Activated CD4-positive, alpha-beta T cell treated with anti-CD3 and anti-CD28 coated beads for 36 hours (primary cell): ENCODE measurements around the gene HOXD10. TPM values are rescaled to one million over a fixed set of nuclear protein-coding genes. Genes with fewer than 3 reads are reported as not detected.

ENCODE experiments used
- ATAC-seq: fragments of 200-7000 bp; cut with Tn5 transposase; one replicate; pipeline ENCODE4 v1.10.0; 2021; ENCODE audit warnings: mild to moderate bottlenecking, moderate library complexity
- CTCF ChIA-PET: fragments of 350-600 bp; sonication (Branson Sonifier 250); formaldehyde crosslinking; loops from one replicate; lab custom pipeline; 2021; ENCODE audit warnings: antibody characterized with exemption; lab: Charles Lee
- POLR2A ChIA-PET: fragments of 350-600 bp; sonication (Branson Sonifier 250); formaldehyde crosslinking; loops from one replicate; lab custom pipeline; 2021; ENCODE audit warnings: antibody characterized with exemption, inconsistent platforms; lab: Charles Lee
- DNase-seq: peaks from one replicate; pipeline ENCODE4 v3.0.0-alpha.2; 2020
- H3K27ac Mint-ChIP-seq: one replicate; pipeline ENCODE4 v1.8.0; 2021; ENCODE audit warnings: mixed read lengths
- H3K27me3 Mint-ChIP-seq: one replicate; pipeline ENCODE4 v1.8.0; 2021; ENCODE audit warnings: mixed read lengths
- H3K36me3 Mint-ChIP-seq: one replicate; pipeline ENCODE4 v1.8.0; 2021; ENCODE audit warnings: low read depth, mixed read lengths
- H3K4me1 Mint-ChIP-seq: one replicate; pipeline ENCODE4 v1.8.0; 2021; ENCODE audit warnings: mixed read lengths
- H3K4me3 Mint-ChIP-seq: one replicate; pipeline ENCODE4 v1.8.0; 2021; ENCODE audit warnings: mild to moderate bottlenecking, moderate library complexity, mixed read lengths
- H3K9me3 Mint-ChIP-seq: one replicate; pipeline ENCODE4 v1.8.0; 2021; ENCODE audit warnings: low read depth, mixed read lengths
- intact Hi-C, 2 experiments: fragments of 100-400 bp; cut with DNase I in 1 of 2; cut with micrococcal nuclease in 1 of 2; formaldehyde crosslinking; loops; one replicate each; pipeline versions ENCODE4 v1.14.2 to v1.15.1; 2022 to 2024; cut with DNase I, micrococcal nuclease
- total RNA-seq, 2 experiments: library from RNA; stranded (reverse); gene quantifications; one replicate each; pipeline ENCODE4 v1.2.3, GENCODE V29; 2021

The HOXD10 gene
- total RNA-seq, 2 experiments from 2014 or later, result not detected

DNA sequence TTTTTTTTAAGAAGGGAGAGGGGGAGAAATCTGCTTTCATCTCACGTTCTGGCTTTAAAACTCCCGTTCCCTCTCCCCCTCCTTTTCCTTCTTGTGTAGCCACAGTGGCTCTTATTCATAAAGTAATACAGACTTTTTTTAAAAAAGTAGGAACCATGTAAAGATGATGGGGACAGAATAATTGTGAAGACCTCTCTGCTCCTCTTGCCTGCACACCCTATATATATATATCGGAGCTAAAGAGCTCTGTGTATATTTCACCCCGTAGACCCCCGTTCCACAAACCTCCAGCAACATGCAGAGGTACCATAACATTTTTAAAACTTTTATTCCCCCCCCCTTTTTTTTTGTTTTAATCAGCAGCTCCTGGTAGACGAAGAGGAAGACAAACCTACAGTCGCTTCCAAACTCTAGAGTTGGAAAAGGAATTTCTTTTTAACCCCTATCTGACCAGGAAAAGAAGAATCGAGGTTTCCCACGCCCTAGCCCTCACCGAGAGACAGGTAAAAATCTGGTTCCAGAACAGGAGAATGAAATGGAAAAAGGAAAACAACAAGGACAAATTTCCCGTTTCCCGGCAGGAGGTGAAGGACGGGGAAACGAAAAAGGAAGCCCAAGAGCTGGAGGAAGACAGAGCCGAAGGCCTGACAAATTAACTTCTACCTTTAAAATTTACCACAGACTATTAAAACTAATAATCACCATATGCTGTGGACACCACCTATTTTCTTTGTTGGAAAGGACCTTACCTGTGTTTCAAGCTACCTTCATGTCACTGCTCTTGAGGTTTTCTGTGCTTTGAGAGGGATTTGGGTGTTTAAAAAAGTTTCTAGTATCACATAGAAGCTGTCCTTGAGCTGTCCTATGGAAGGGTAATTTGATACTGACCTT, 14.6 kb downstream of the HOXD10 start:
- no peak for DNase-seq
- no peaks in the 10 kb centered on the region for H3K36me3 Mint-ChIP-seq
- POLR2A ChIA-PET, result no interaction called here
- peaks cover 36% of the 10 kb centered on the region for H3K4me1 Mint-ChIP-seq
- intact Hi-C loops, result loop anchor here in 1 of 2 experiments (2.0 kb wide), 1 partner anchor 140 kb away; no protein-coding TSS in a partner anchor
- H3K27ac Mint-ChIP-seq, result no peak overlapping the region
- CTCF ChIA-PET, result interaction anchor here (0.9 to 3.0 kb wide), 8 partner anchors 9 to 521 kb away, joined by 3 to 14 read pairs (median 6); no protein-coding TSS in a partner anchor
- no peaks in the 10 kb centered on the region for H3K9me3 Mint-ChIP-seq
- ATAC-seq, result no peak
- peak overlapping the region; percentile 41 for H3K4me3 Mint-ChIP-seq
- H3K27me3 Mint-ChIP-seq, result peaks cover 76% of the 10 kb centered on the region

DNA sequence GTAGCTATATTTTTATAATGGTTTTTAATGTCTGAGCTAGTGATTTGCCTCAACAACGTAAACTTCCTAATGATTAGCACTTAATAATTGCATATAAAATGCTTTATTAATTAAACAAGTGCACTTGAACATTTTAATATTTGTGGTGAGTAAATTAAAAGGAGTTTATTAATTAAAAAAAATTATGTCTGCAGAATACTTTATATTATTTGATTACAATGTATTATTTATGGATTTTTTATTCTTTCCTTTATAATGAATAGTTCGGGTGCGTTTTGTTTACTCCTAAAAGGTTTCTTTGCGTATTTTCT, 15.2 kb downstream of the HOXD10 start:
- ATAC-seq, result no peak
- Mint-ChIP-seq H3K9me3 (no peaks in the 10 kb centered on the region), H3K4me1 (peaks cover 37% of the 10 kb centered on the region), H3K27ac (no peak overlapping the region), H3K36me3 (no peaks in the 10 kb centered on the region), H3K27me3 (peaks cover 75% of the 10 kb centered on the region), H3K4me3 (peak overlapping the region; percentile 50)
- POLR2A ChIA-PET, result no interaction called here
- DNase-seq, result no peak
- CTCF ChIA-PET, result interaction anchor here (0.9 to 3.0 kb wide), 7 partner anchors 8 to 520 kb away, joined by 3 to 14 read pairs (median 7); no protein-coding TSS in a partner anchor
- intact Hi-C loops, result loop anchor here in 1 of 2 experiments (2.0 kb wide), 1 partner anchor 139 kb away; no protein-coding TSS in a partner anchor

DNA sequence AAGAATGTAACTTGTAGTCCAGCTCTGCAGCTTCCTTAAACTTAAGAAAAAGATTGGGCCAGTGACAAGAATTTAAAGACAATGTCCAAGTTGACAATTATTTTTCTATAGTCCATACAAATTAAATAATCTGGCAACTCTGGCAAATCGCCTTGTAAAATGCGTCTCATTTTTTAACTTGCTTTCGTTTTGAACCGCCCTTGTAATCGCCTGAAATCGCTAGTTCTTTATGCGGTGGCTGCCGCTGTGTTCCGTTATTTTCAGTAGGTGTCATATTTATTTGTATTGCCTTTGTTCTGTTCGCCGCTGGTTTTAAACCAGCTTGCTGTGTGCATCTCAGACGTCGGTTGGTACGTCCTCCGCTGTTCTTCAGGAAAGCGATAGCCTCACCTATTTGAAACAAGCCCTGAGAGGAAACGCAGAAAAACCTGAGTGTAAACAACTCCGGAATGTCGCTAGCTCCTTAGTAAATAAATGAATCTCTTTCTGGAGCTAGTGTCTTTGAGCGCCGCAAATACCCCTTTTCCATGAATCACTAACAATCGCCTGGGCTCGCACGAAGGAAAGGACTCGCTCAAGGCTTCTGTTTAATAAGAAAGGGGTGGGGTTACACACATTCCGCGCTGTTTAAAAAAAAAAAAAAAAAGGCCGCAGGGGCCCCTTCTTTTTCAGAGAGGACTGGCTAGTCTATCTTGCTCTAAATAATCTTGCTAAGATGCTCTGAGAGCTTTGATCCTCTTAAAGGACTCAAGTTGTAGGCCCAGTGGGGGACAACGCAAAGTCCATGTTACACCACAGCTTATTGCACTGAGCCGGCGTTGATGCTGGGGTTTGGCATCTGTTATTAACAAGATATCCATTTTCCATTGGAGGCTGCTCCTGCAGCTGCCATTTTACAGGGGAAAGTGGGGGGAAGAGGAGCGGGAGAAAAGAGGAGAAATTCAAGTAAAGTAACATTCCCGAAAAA, 15.9 kb downstream of the HOXD10 start:
- no peak overlapping the region for H3K27ac Mint-ChIP-seq
- ATAC-seq, result no peak
- DNase-seq, result peak; percentile 26
- H3K4me3 Mint-ChIP-seq, result peak overlapping the region; percentile 50
- peaks cover 75% of the 10 kb centered on the region for H3K27me3 Mint-ChIP-seq
- CTCF ChIA-PET, result interaction anchor here (0.9 to 3.0 kb wide), 11 partner anchors 8 to 1016 kb away, joined by 3 to 14 read pairs (median 5); partner anchors contain the start of gene HOXD9
- H3K36me3 Mint-ChIP-seq, result no peaks in the 10 kb centered on the region
- intact Hi-C loops, result no loop called here
- POLR2A ChIA-PET, result interaction anchor here (0.7 kb wide), 1 partner anchor 800 kb away, joined by 7 read pairs; no protein-coding TSS in a partner anchor
- H3K4me1 Mint-ChIP-seq, result peaks cover 35% of the 10 kb centered on the region
- H3K9me3 Mint-ChIP-seq, result no peaks in the 10 kb centered on the region

DNA sequence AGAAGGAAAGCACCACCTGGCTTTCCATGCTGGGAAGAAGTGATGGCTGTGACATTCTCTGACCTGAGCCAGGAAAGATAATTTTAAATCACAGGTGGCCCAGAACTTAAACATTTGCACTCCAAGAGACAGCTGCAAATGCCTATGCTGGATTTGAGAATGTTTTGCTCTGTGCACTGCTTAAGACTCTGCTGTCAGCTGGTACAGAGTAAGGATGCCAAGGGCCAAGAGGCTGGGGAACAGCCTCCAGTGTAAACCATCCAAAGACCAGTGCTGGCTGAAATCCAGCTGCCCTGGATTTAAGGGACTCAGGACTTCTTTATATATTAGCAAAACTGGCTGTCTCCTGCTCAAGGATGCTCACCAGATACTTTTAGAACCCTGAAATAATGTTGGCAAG, 16.8 kb downstream of the HOXD10 start:
- peaks cover 2% of the 10 kb centered on the region for H3K9me3 Mint-ChIP-seq
- intact Hi-C loops, result no loop called here
- peaks cover 28% of the 10 kb centered on the region for H3K4me1 Mint-ChIP-seq
- peaks cover 75% of the 10 kb centered on the region for H3K27me3 Mint-ChIP-seq
- H3K4me3 Mint-ChIP-seq, result no peak overlapping the region
- H3K36me3 Mint-ChIP-seq, result no peaks in the 10 kb centered on the region
- no peak for ATAC-seq
- CTCF ChIA-PET, result interaction anchor here (0.9 to 3.0 kb wide), 4 partner anchors 11 to 1015 kb away, joined by 3 to 14 read pairs (median 5); partner anchors contain the start of gene HOXD9
- H3K27ac Mint-ChIP-seq, result no peak overlapping the region
- no peak for DNase-seq
- POLR2A ChIA-PET, result no interaction called here

DNA sequence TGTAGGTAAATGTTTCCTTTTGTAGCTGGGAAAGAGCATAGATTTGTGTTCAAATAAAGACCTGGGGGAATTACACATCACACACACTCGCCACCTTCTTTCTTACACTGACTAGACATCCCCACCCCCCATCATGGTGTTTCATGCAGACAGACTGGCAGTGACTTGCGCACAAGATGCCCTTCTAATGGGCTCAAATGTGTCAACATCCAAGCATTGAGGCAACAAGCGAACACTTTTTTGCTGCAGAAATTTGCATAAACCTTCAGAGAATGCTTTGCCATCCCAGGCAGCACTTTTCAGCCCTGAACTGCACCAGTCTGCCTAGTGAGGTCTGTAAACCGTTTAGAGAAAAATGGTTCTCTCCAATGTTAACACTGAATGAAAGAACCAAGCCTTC, 17.5 kb downstream of the HOXD10 start:
- no peak for DNase-seq
- H3K4me1 Mint-ChIP-seq, result peaks cover 28% of the 10 kb centered on the region
- H3K27ac Mint-ChIP-seq, result no peak overlapping the region
- ChIA-PET CTCF (interaction anchor here (1.1 kb wide), 1 partner anchor 8 kb away, joined by 4 read pairs; no protein-coding TSS in a partner anchor), POLR2A (no interaction called here)
- intact Hi-C loops, result no loop called here
- no peaks in the 10 kb centered on the region for H3K36me3 Mint-ChIP-seq
- H3K4me3 Mint-ChIP-seq, result no peak overlapping the region
- peaks cover 76% of the 10 kb centered on the region for H3K27me3 Mint-ChIP-seq
- ATAC-seq, result no peak
- peaks cover 3% of the 10 kb centered on the region for H3K9me3 Mint-ChIP-seq

DNA sequence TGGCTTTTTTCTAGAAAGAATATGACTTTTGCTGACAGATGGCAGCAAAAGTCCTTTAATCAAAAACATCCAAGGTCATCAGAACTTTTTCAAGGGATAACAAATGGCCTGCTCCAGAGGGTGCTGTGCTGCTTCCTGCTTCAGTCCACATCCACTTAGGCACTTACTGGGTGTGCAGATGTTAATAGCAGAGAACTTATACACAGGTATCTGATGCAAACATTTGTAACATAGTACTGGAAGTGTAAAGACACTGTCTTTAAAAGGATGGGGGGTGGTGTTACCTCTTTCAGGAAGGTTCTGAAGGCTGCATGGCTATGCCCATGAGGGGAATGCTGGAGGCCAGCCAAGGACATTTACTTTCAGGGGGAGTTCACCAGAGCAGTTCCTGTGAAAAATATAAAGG, 18.5 kb downstream of the HOXD10 start:
- POLR2A ChIA-PET, result no interaction called here

DNA sequence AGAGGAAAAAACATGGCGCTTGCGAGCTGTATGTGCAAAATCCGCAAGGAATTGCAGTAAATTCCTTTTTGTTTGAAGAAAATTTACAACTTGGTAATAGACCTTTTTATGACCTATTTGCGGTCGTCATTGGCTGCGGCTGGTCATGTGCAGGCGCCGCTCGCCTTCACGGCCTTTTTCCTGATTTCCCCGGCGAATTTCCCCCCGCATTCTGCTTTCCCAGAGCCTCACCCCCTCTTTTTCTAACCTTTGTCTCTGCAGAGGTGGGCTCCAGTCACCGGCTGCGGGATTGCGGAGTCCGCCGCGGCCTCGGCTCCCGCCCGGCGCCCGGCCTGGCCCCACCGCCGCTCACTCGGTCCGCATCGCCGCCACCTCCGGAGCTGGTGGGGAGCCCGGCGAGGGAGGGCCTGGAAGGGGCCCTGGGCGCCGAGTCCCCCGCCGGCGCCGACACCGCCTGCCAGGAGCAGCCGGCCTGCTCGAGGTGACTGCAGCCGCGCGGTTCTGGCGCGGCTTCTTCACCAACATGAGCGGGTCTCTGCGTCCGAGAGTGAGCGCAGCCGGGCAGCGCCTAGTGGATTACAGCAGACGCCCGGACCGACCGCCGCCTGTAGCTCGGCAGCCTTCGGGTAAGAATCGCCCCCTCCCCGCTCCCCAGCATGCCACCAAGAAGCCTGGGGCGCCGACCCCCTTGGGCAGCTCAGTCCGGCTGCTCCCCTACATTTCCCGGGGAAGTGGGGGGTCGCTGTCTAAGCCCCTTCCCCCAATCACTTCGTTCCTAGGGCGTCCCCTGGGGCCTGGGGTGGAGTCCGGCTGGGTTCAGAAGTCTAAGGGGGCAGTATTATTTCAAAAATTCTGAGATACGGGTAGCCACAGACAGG, 20.0 kb downstream of the HOXD10 start:
- Mint-ChIP-seq H3K27me3 (peaks cover 79% of the 10 kb centered on the region), H3K9me3 (peaks cover 3% of the 10 kb centered on the region), H3K4me1 (peaks cover 21% of the 10 kb centered on the region), H3K36me3 (no peaks in the 10 kb centered on the region), H3K27ac (no peak overlapping the region), H3K4me3 (no peak overlapping the region)
- ATAC-seq, result no peak
- CTCF ChIA-PET, result interaction anchor here (0.7 to 1.4 kb wide), 2 partner anchors 9 to 318 kb away, joined by 3 to 6 read pairs; no protein-coding TSS in a partner anchor
- intact Hi-C loops, result loop anchor here in 1 of 2 experiments (5.0 kb wide), 1 partner anchor 36 kb away; no protein-coding TSS in a partner anchor
- POLR2A ChIA-PET, result no interaction called here
- DNase-seq, result peak; percentile 28

More for the DNA sequence above, 18.5 kb downstream of the HOXD10 start:
- ATAC-seq (no peak), DNase-seq (no peak)
- Mint-ChIP-seq H3K4me3 (no peak overlapping the region), H3K4me1 (peaks cover 30% of the 10 kb centered on the region), H3K27ac (no peak overlapping the region), H3K9me3 (peaks cover 3% of the 10 kb centered on the region), H3K27me3 (peaks cover 82% of the 10 kb centered on the region), H3K36me3 (no peaks in the 10 kb centered on the region)
- CTCF ChIA-PET, result interaction anchor here (0.7 kb wide), 1 partner anchor 11 kb away, joined by 3 read pairs; no protein-coding TSS in a partner anchor
- intact Hi-C loops, result loop anchor here in 1 of 2 experiments (5.0 kb wide), 1 partner anchor 37 kb away; no protein-coding TSS in a partner anchor

DNA sequence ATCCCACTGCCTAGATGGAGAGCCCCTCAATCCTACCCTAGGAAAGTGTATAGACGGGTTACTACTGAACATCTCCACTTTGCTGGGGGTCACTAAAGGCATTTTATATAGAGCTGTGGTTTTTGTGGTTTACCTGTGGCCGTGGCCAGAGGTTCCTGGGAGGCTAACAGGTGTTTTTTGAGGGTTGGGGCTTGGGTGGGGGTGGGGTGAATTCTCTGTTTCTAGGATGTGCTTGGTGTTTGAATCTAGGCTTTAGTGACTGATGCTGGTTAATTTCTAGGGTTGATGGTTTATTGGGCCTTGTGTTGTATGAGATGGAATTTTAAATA, 20.6 kb downstream of the HOXD10 start:
- DNase-seq (no peak), ATAC-seq (no peak)
- Mint-ChIP-seq H3K4me3 (no peak overlapping the region), H3K36me3 (no peaks in the 10 kb centered on the region), H3K9me3 (peaks cover 3% of the 10 kb centered on the region), H3K27ac (no peak overlapping the region), H3K4me1 (peaks cover 21% of the 10 kb centered on the region), H3K27me3 (peaks cover 82% of the 10 kb centered on the region)
- ChIA-PET POLR2A (no interaction called here), CTCF (interaction anchor here (0.7 to 1.4 kb wide), 2 partner anchors 8 to 318 kb away, joined by 3 to 6 read pairs; no protein-coding TSS in a partner anchor)
- intact Hi-C loops, result loop anchor here in 1 of 2 experiments (5.0 kb wide), 1 partner anchor 35 kb away; no protein-coding TSS in a partner anchor

DNA sequence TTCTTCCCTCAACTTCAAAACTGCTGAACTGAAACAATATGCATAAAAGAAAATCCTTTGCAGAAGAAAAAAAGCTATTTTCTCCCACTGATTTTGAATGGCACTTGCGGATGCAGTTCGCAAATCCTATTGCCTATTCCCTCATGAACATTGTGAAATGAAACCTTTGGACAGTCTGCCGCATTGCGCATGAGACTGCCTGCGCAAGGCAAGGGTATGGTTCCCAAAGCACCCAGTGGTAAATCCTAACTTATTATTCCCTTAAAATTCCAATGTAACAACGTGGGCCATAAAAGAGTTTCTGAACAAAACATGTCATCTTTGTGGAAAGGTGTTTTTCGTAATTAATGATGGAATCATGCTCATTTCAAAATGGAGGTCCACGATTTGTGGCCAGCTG, 21.3 kb downstream of the HOXD10 start:
- ATAC-seq, result no peak
- intact Hi-C loops, result loop anchor here in 1 of 2 experiments (5.0 kb wide), 1 partner anchor 34 kb away; no protein-coding TSS in a partner anchor
- no peak for DNase-seq
- Mint-ChIP-seq H3K4me1 (peaks cover 21% of the 10 kb centered on the region), H3K4me3 (no peak overlapping the region), H3K27ac (no peak overlapping the region), H3K9me3 (peaks cover 3% of the 10 kb centered on the region), H3K36me3 (no peaks in the 10 kb centered on the region), H3K27me3 (peaks cover 80% of the 10 kb centered on the region)
- POLR2A ChIA-PET, result no interaction called here
- CTCF ChIA-PET, result interaction anchor here (1.4 to 3.7 kb wide), 3 partner anchors 316 to 1011 kb away, joined by 6 to 59 read pairs (median 6); no protein-coding TSS in a partner anchor

DNA sequence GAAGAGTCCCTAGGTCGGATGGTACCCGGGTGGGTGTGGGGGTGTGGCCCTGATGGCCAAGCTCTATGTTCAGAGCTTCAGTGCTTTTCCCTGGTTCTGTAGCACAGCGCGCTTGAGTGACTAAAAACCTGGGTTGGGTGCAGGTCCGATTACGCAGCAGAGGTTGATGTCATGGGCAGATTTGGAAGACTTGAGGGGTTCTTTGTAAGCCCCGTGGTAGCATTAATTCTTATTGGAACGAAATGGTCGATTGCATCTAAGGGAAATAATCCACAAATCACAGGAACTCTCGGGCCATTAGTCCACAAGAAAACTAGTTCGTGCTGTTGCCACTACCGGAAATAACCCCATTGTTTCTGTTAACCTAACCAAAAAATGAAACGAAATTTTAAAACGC, 21.9 kb downstream of the HOXD10 start:
- Mint-ChIP-seq H3K4me1 (peaks cover 21% of the 10 kb centered on the region), H3K27me3 (peaks cover 80% of the 10 kb centered on the region), H3K36me3 (no peaks in the 10 kb centered on the region), H3K27ac (no peak overlapping the region), H3K9me3 (peaks cover 3% of the 10 kb centered on the region), H3K4me3 (peak overlapping the region; percentile 24)
- intact Hi-C loops, result loop anchor here in 1 of 2 experiments (5.0 kb wide), 1 partner anchor 34 kb away; no protein-coding TSS in a partner anchor
- POLR2A ChIA-PET, result no interaction called here
- no peak for DNase-seq
- CTCF ChIA-PET, result interaction anchor here (0.9 to 3.7 kb wide), 9 partner anchors 11 to 1010 kb away, joined by 3 to 59 read pairs (median 5); no protein-coding TSS in a partner anchor
- ATAC-seq, result no peak
